Measurements from ENCODE around the gene VCAN.

Gene VCAN

GRCh38 chr5:83556190-83556589 lies 84.6 kb downstream of the VCAN start:
- Histone ChIP-seq H3K4me3 (no peak overlapping the region), H3K27ac (peak overlapping the region; percentile 16 to 31)
- no peak for TF ChIP-seq CTCF (IDR thresholded peaks at IDR 0.05)
- DNase-seq (ENCODE audit: low spot score), result no peak

- Histone ChIP-seq H3K4me3 (no peak overlapping the region), H3K27ac (peak overlapping the region; percentile 43 to 61)
- DNase-seq (ENCODE audit: low spot score), result no peak
- TF ChIP-seq CTCF (IDR thresholded peaks at IDR 0.05), result no peak
These were observed 87.7 kb downstream of the VCAN start for GRCh38 chr5:83559118-83559785.

GRCh38 chr5:83562071-83562606 lies 90.6 kb downstream of the VCAN start:
- no peak for DNase-seq (ENCODE audit: low spot score)
- no peak for TF ChIP-seq CTCF (IDR thresholded peaks at IDR 0.05)
- H3K4me3 ChIP-seq, result no peak overlapping the region
- H3K27ac ChIP-seq, result peak overlapping the region; percentile 9 to 60

- peak overlapping the region; percentile 47 to 60 for H3K27ac ChIP-seq
- no peak for TF ChIP-seq CTCF (IDR thresholded peaks at IDR 0.05)
- no peak overlapping the region for H3K4me3 ChIP-seq
- no peak for DNase-seq (ENCODE audit: low spot score)
These were observed 91.4 kb downstream of the VCAN start for GRCh38 chr5:83562791-83563557.

GRCh38 chr5:83563631-83564030 lies 92.1 kb downstream of the VCAN start:
- no peak for DNase-seq (ENCODE audit: low spot score)
- peak overlapping the region; percentile 47 to 60 for H3K27ac ChIP-seq
- H3K4me3 ChIP-seq, result no peak overlapping the region
- TF ChIP-seq CTCF (IDR thresholded peaks at IDR 0.05), result no peak

- DNase-seq (ENCODE audit: low spot score), result no peak
- no peak overlapping the region for H3K27ac ChIP-seq
These were observed 92.7 kb downstream of the VCAN start for GRCh38 chr5:83564069-83564749.

More at GRCh38 chr5:83564069-83564749, 92.7 kb downstream of the VCAN start:
- no peak overlapping the region for H3K4me3 ChIP-seq
- TF ChIP-seq CTCF (IDR thresholded peaks at IDR 0.05), result peak; percentile 48

Measured in coronary artery (tissue), 2 donors.